ENCODE results near the gene UPF2. TPM values are rescaled to one million over a fixed set of nuclear protein-coding genes. Genes with fewer than 3 reads are reported as not detected.

Gene UPF2
- total and polyA plus RNA-seq, 2 of the 13 experiments (the other 11 are each of a cell fraction or from before 2014, with no cell fraction given) = 6.2 to 14.5 TPM

DNA sequence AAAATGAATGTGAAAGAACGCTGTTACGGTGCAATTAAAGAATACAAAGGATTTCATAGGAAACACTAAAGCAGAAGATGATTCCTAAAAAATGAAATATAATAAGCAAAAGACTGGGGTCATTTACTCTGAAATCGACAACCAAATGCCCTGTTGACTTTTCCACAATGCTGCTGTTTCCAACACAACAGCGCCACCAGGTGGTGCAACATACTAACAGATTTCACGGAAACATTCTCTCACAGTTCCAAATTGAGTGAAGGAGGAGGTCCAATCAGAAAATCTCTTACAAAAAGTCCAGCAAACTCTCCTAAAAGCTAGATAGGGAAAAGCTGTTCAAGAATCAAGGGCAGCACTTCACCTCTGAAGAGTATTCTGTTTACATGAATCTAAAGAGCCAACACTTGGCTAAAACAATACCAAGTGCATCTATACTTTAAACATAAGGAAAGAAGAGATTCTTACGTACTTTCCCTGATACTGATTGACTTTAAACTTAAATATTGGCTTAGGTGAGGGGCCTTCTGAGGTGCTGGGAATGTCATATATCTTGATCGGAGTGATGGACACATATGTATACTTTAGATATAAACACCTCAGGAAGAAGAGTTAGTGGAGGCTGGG is 55.9 kb downstream of the UPF2 start (continued):
- TF ChIP-seq, protein P1, sequence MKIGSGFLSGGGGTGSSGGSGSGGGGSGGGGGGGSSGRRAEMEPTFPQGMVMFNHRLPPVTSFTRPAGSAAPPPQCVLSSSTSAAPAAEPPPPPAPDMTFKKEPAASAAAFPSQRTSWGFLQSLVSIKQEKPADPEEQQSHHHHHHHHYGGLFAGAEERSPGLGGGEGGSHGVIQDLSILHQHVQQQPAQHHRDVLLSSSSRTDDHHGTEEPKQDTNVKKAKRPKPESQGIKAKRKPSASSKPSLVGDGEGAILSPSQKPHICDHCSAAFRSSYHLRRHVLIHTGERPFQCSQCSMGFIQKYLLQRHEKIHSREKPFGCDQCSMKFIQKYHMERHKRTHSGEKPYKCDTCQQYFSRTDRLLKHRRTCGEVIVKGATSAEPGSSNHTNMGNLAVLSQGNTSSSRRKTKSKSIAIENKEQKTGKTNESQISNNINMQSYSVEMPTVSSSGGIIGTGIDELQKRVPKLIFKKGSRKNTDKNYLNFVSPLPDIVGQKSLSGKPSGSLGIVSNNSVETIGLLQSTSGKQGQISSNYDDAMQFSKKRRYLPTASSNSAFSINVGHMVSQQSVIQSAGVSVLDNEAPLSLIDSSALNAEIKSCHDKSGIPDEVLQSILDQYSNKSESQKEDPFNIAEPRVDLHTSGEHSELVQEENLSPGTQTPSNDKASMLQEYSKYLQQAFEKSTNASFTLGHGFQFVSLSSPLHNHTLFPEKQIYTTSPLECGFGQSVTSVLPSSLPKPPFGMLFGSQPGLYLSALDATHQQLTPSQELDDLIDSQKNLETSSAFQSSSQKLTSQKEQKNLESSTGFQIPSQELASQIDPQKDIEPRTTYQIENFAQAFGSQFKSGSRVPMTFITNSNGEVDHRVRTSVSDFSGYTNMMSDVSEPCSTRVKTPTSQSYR (CRISPR knock-in tag; IDR thresholded peaks at IDR 0.05; ENCODE audit: borderline replicate concordance) = no peak
- TF ChIP-seq SP140L (CRISPR knock-in tag; IDR thresholded peaks at IDR 0.05; ENCODE audit: borderline replicate concordance) (0 out of 2 replicates have a peak, but pooled peaks have one; percentile 42), TOPORS (CRISPR knock-in tag; IDR thresholded peaks at IDR 0.05) (no peak), NBN (conservative IDR thresholded peaks at IDR 0.05) (no peak), CEBPG (CRISPR knock-in tag; IDR thresholded peaks at IDR 0.05) (no peak; the same call in 1 of the 2 replicates), ZNF451 (CRISPR knock-in tag; IDR thresholded peaks at IDR 0.05) (no peak), TAF15 (IDR thresholded peaks at IDR 0.05; ENCODE audit: low read depth, low read length, poor library complexity, severe bottlenecking) (no peak), JUND (CRISPR knock-in tag; IDR thresholded peaks at IDR 0.05) (no peak), KDM6A (CRISPR knock-in tag; IDR thresholded peaks at IDR 0.05; ENCODE audit: low read depth) (no peak), PAWR (CRISPR knock-in tag; IDR thresholded peaks at IDR 0.05; ENCODE audit: borderline replicate concordance) (no peak)
- TF ChIP-seq, protein P2, sequence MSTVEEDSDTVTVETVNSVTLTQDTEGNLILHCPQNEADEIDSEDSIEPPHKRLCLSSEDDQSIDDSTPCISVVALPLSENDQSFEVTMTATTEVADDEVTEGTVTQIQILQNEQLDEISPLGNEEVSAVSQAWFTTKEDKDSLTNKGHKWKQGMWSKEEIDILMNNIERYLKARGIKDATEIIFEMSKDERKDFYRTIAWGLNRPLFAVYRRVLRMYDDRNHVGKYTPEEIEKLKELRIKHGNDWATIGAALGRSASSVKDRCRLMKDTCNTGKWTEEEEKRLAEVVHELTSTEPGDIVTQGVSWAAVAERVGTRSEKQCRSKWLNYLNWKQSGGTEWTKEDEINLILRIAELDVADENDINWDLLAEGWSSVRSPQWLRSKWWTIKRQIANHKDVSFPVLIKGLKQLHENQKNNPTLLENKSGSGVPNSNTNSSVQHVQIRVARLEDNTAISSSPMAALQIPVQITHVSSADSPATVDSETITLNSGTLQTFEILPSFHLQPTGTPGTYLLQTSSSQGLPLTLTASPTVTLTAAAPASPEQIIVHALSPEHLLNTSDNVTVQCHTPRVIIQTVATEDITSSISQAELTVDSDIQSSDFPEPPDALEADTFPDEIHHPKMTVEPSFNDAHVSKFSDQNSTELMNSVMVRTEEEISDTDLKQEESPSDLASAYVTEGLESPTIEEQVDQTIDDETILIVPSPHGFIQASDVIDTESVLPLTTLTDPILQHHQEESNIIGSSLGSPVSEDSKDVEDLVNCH (CRISPR knock-in tag; IDR thresholded peaks at IDR 0.05) = no peak
- TF ChIP-seq, protein P3, sequence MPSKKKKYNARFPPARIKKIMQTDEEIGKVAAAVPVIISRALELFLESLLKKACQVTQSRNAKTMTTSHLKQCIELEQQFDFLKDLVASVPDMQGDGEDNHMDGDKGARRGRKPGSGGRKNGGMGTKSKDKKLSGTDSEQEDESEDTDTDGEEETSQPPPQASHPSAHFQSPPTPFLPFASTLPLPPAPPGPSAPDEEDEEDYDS (CRISPR knock-in tag; IDR thresholded peaks at IDR 0.05) = no peak
- TF ChIP-seq, protein P4, sequence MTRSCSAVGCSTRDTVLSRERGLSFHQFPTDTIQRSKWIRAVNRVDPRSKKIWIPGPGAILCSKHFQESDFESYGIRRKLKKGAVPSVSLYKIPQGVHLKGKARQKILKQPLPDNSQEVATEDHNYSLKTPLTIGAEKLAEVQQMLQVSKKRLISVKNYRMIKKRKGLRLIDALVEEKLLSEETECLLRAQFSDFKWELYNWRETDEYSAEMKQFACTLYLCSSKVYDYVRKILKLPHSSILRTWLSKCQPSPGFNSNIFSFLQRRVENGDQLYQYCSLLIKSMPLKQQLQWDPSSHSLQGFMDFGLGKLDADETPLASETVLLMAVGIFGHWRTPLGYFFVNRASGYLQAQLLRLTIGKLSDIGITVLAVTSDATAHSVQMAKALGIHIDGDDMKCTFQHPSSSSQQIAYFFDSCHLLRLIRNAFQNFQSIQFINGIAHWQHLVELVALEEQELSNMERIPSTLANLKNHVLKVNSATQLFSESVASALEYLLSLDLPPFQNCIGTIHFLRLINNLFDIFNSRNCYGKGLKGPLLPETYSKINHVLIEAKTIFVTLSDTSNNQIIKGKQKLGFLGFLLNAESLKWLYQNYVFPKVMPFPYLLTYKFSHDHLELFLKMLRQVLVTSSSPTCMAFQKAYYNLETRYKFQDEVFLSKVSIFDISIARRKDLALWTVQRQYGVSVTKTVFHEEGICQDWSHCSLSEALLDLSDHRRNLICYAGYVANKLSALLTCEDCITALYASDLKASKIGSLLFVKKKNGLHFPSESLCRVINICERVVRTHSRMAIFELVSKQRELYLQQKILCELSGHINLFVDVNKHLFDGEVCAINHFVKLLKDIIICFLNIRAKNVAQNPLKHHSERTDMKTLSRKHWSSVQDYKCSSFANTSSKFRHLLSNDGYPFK (CRISPR knock-in tag; IDR thresholded peaks at IDR 0.05; ENCODE audit: borderline replicate concordance) = no peak
- TF ChIP-seq, protein P5, sequence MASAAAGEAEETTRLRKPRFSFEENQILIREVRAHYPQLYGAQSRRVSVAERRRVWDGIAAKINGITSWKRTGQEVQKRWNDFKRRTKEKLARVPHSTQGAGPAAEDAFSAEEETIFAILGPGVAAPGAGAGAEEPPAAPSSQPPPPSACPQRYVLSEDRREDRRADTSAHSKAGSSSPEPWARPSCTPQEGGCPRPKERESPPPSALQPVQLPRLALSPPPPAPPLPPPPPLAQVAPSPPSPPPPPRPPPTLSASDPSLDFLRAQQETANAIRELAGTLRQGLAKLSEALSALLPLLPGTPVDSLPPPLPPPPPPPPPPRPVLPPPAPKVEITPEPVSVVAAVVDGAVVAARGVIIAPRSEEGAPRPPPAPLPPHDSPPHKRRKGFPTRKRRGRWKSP (CRISPR knock-in tag; IDR thresholded peaks at IDR 0.05) = no peak
- TF ChIP-seq, protein P6, sequence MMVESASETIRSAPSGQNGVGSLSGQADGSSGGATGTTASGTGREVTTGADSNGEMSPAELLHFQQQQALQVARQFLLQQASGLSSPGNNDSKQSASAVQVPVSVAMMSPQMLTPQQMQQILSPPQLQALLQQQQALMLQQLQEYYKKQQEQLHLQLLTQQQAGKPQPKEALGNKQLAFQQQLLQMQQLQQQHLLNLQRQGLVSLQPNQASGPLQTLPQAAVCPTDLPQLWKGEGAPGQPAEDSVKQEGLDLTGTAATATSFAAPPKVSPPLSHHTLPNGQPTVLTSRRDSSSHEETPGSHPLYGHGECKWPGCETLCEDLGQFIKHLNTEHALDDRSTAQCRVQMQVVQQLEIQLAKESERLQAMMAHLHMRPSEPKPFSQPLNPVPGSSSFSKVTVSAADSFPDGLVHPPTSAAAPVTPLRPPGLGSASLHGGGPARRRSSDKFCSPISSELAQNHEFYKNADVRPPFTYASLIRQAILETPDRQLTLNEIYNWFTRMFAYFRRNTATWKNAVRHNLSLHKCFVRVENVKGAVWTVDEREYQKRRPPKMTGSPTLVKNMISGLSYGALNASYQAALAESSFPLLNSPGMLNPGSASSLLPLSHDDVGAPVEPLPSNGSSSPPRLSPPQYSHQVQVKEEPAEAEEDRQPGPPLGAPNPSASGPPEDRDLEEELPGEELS (CRISPR knock-in tag; IDR thresholded peaks at IDR 0.05) = peak; percentile 37; the same call in 1 of the 2 replicates
